Nephron progenitor cell (in vitro differentiated cells): ENCODE data around the gene TECTB.
A peak's percentile ranks its signal among the peaks of the same experiment; 100 is the strongest.

Experiments
- DNase-seq: peaks from one replicate; pipeline ENCODE4 v3.0.0; 2021
- H3K27ac Mint-ChIP-seq: 2 replicates; pipeline ENCODE4 v1.8.0; 2021; ENCODE audit warnings: mild to moderate bottlenecking, moderate library complexity, mixed read lengths
- H3K27me3 Mint-ChIP-seq: 2 replicates; pipeline ENCODE4 v1.8.0; 2021; ENCODE audit warnings: mild to moderate bottlenecking, low read depth, mixed read lengths; ENCODE audit not compliant: poor library complexity
- H3K36me3 Mint-ChIP-seq: 2 replicates; pipeline ENCODE4 v1.8.0; 2021; ENCODE audit warnings: low read depth, mixed read lengths
- H3K4me1 Mint-ChIP-seq: 2 replicates; pipeline ENCODE4 v1.8.0; 2021; ENCODE audit warnings: mixed read lengths
- H3K4me3 Mint-ChIP-seq: 2 replicates; pipeline ENCODE4 v1.8.0; 2021; ENCODE audit warnings: mild to moderate bottlenecking, moderate library complexity, mixed read lengths
- H3K9me3 Mint-ChIP-seq: 2 replicates; pipeline ENCODE4 v1.8.0; 2021; ENCODE audit warnings: mild to moderate bottlenecking, moderate library complexity, mixed read lengths
- TF ChIP-seq, protein P1 (sequence below): fragments of 200-600 bp; sonication (generic); IDR thresholded peaks from 2 replicates; pipeline ENCODE4 v1.5.0; 2021; ENCODE audit warnings: antibody characterized with exemption

Gene TECTB

DNA sequence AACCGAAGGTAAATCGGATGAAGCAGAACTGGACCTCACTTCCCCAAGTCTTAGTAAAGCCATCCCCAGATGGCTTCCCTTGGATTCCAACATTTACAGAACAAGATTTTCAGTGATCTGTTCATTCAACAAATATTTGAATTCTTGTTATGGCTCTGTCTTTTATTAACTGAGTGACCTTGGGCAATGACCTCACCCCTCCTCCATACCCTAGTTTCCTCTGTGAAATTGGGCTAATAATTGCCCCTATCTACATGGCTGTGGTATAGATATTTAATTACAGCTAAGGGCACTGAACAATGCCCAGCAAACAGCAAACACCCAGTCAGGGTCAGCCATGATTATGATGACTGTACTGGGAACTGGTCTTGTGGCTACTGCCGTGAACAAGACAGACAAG lies 19.1 kb downstream of the TECTB start:
- TF ChIP-seq, protein P1, sequence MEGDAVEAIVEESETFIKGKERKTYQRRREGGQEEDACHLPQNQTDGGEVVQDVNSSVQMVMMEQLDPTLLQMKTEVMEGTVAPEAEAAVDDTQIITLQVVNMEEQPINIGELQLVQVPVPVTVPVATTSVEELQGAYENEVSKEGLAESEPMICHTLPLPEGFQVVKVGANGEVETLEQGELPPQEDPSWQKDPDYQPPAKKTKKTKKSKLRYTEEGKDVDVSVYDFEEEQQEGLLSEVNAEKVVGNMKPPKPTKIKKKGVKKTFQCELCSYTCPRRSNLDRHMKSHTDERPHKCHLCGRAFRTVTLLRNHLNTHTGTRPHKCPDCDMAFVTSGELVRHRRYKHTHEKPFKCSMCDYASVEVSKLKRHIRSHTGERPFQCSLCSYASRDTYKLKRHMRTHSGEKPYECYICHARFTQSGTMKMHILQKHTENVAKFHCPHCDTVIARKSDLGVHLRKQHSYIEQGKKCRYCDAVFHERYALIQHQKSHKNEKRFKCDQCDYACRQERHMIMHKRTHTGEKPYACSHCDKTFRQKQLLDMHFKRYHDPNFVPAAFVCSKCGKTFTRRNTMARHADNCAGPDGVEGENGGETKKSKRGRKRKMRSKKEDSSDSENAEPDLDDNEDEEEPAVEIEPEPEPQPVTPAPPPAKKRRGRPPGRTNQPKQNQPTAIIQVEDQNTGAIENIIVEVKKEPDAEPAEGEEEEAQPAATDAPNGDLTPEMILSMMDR, result no peak

GRCh38 chr10:112303528-112303927 lies 20.3 kb downstream of the TECTB start:
- Mint-ChIP-seq H3K9me3 (no peaks in the 10 kb centered on the region), H3K27ac (no peak overlapping the region), H3K4me3 (no peak overlapping the region), H3K36me3 (no peaks in the 10 kb centered on the region), H3K4me1 (peaks cover 10% of the 10 kb centered on the region), H3K27me3 (peaks cover 11% of the 10 kb centered on the region)
- TF ChIP-seq, protein P1, result no peak
- no peak for DNase-seq

More for the DNA sequence above, 19.1 kb downstream of the TECTB start:
- H3K36me3 Mint-ChIP-seq, result no peaks in the 10 kb centered on the region
- H3K27ac Mint-ChIP-seq, result no peak overlapping the region
- peaks cover 11% of the 10 kb centered on the region for H3K27me3 Mint-ChIP-seq
- peaks cover 13% of the 10 kb centered on the region for H3K4me1 Mint-ChIP-seq
- DNase-seq, result no peak
- H3K9me3 Mint-ChIP-seq, result no peaks in the 10 kb centered on the region
- no peak overlapping the region for H3K4me3 Mint-ChIP-seq

DNA sequence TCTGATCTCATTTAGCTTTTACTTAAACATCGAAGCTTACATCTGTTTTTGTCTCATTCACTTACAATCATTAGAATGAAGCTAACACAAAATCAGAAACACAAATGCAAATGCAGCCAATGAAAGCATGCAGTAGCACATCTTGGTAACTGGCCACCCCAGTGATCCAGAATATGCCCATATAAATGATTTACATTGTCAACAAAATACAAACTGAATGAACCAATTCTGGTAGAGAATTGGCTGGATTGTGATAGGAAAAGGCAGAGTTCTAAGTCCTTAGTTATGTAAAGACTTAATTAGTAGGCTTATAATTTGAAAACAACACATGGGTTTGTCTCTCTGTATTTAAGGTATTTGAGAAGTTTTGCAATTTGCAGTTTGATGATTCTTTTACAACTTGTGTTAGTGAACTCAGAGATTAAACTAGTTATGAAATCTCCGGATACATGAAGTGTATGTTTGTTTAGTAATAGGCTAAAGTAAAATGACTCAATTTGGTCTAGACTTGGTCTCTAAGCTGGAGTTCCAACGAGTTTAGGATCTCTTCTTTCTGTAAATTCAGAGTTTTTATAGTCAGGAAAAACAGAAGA lies 21.2 kb downstream of the TECTB start:
- no peaks in the 10 kb centered on the region for H3K36me3 Mint-ChIP-seq

GRCh38 chr10:112307358-112308124 lies 24.3 kb downstream of the TECTB start:
- TF ChIP-seq, protein P1, result peak; percentile 71
- Mint-ChIP-seq H3K4me1 (peaks cover 5% of the 10 kb centered on the region), H3K27ac (no peak overlapping the region), H3K27me3 (peaks cover 10% of the 10 kb centered on the region), H3K9me3 (no peaks in the 10 kb centered on the region), H3K36me3 (no peaks in the 10 kb centered on the region), H3K4me3 (no peak overlapping the region)
- DNase-seq, result peak; percentile 38

More for the DNA sequence above, 21.2 kb downstream of the TECTB start:
- Mint-ChIP-seq H3K27me3 (peaks cover 12% of the 10 kb centered on the region), H3K4me1 (peaks cover 5% of the 10 kb centered on the region), H3K9me3 (no peaks in the 10 kb centered on the region), H3K4me3 (no peak overlapping the region), H3K27ac (no peak overlapping the region)
- no peak for DNase-seq
- TF ChIP-seq, protein P1, result no peak

GRCh38 chr10:112308125-112308502 lies 24.9 kb downstream of the TECTB start:
- Mint-ChIP-seq H3K27ac (no peak overlapping the region), H3K4me1 (peaks cover 5% of the 10 kb centered on the region), H3K27me3 (peaks cover 11% of the 10 kb centered on the region), H3K36me3 (no peaks in the 10 kb centered on the region), H3K4me3 (no peak overlapping the region), H3K9me3 (no peaks in the 10 kb centered on the region)
- DNase-seq, result no peak
- TF ChIP-seq, protein P1, result no peak
